SK-N-SH (cell line): ENCODE data around the gene DLG2.

Source experiments
- CTCF ChIP-seq: fragments of 200-600 bp; sonication (generic); IDR thresholded peaks from 2 replicates; pipeline ENCODE4 v1.6.1; 2017; ENCODE audit warnings: antibody characterized with exemption, mild to moderate bottlenecking, moderate library complexity
- EP300 ChIP-seq, 2 experiments: IDR thresholded peaks; 2 replicates each; pipeline versions ENCODE4 v1.4.0 to v1.6.1; 2012; ENCODE audit warnings: borderline replicate concordance in 1 of 2, low read depth in 1 of 2, low read length in 1 of 2
- FOSL2 ChIP-seq: IDR thresholded peaks from 2 replicates; pipeline ENCODE4 v1.4.0; 2012; ENCODE audit warnings: low read depth, mild to moderate bottlenecking, moderate library complexity, borderline replicate concordance
- FOXM1 ChIP-seq: IDR thresholded peaks from 2 replicates; pipeline ENCODE4 v1.4.0; 2012; ENCODE audit warnings: low read depth, mild to moderate bottlenecking
- MXI1 ChIP-seq: IDR thresholded peaks from 2 replicates; pipeline ENCODE4 v1.6.1; 2012; ENCODE audit warnings: mild to moderate bottlenecking, low read depth, low read length, improper control_type of control experiment
- NRF1 ChIP-seq: IDR thresholded peaks from 2 replicates; pipeline ENCODE4 v1.6.1; 2012; ENCODE audit warnings: low read depth, mild to moderate bottlenecking, low read length
- POLR2AphosphoS5 ChIP-seq: IDR thresholded peaks from 2 replicates; pipeline ENCODE4 v1.6.1; 2012; ENCODE audit warnings: low read depth, low read length
- RAD21 ChIP-seq: IDR thresholded peaks from 2 replicates; pipeline ENCODE4 v1.6.1; 2012; ENCODE audit warnings: mild to moderate bottlenecking, low read length
- RXRA ChIP-seq: IDR thresholded peaks from 2 replicates; pipeline ENCODE4 v1.4.0; 2012; ENCODE audit warnings: low read depth, mild to moderate bottlenecking, borderline replicate concordance
- SMC3 ChIP-seq: IDR thresholded peaks from 2 replicates; pipeline ENCODE4 v1.6.1; 2012; ENCODE audit warnings: low read depth, low read length, improper control_type of control experiment
- TAF1 ChIP-seq: IDR thresholded peaks from 2 replicates; pipeline ENCODE4 v1.6.1; 2012; ENCODE audit warnings: low read depth, mild to moderate bottlenecking, low read length, moderate library complexity, borderline replicate concordance
- USF1 ChIP-seq: IDR thresholded peaks from 2 replicates; pipeline ENCODE4 v1.4.0; 2012; ENCODE audit warnings: low read depth, borderline replicate concordance
- ZBTB33 ChIP-seq: IDR thresholded peaks from 2 replicates; pipeline ENCODE4 v1.4.0; 2012; ENCODE audit warnings: low read depth, borderline replicate concordance

- no peak for TF ChIP-seq CTCF
- TF ChIP-seq NRF1: no peak
- TF ChIP-seq RXRA: no peak
- TF ChIP-seq POLR2AphosphoS5: no peak
- no peak for TF ChIP-seq TAF1
- TF ChIP-seq USF1: no peak
- TF ChIP-seq SMC3: no peak
- no peak for TF ChIP-seq MXI1
- no peak for TF ChIP-seq FOSL2
- TF ChIP-seq FOXM1: no peak
- TF ChIP-seq RAD21: no peak
- TF ChIP-seq ZBTB33: no peak
- no peak for TF ChIP-seq EP300 (IDR thresholded peaks at IDR 0.05; ENCODE audit: borderline replicate concordance in 1 of 2, low read depth in 1 of 2, low read length in 1 of 2)
Observed at GRCh38 chr11:84794663-84795443, 832.3 kb downstream of the DLG2 start.
